NOMO-1 treated with DMSO at 0.1 percent for 48 hours (cell line): ENCODE results near the gene PTGER1.

ENCODE experiments used
- DNase-seq: peaks from one replicate; lab custom pipeline; 2025; ENCODE audit not compliant: unreplicated experiment; lab: John Stamatoyannopoulos, UW

Gene PTGER1

DNA sequence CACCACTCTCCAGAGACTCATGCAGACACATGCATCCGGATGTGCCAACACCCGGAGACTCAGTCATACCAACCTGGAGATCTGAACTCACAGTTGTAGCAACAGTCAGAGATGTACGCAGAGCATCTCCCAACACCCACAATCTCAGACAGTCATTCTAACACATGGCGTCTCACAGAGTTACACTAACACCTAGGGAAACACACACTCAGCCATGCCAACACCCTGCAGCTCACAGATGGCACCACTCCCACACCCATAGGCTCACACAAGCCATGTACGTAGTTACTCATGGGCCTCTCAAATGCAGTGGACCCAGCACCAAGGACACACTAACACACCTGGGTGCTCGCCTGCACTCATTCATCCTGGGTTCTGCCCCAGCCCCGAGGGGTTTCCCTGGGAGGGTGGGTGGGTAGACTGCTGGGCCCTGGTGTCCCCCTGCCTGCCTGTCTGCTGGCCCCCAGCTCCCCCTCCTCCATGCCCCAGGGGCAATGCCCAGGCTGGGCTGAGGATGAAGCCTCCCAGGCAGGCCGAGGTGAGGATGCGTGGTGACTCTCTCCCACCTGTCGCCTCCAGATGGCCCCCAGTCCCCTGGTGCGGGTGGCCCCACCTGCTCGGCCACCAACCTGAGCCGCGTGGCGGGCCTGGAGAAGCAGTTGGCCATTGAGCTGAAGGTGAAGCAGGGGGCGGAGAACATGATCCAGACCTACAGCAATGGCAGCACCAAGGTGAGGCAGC is 32.1 kb downstream of the PTGER1 start:
- no peak for DNase-seq

DNA sequence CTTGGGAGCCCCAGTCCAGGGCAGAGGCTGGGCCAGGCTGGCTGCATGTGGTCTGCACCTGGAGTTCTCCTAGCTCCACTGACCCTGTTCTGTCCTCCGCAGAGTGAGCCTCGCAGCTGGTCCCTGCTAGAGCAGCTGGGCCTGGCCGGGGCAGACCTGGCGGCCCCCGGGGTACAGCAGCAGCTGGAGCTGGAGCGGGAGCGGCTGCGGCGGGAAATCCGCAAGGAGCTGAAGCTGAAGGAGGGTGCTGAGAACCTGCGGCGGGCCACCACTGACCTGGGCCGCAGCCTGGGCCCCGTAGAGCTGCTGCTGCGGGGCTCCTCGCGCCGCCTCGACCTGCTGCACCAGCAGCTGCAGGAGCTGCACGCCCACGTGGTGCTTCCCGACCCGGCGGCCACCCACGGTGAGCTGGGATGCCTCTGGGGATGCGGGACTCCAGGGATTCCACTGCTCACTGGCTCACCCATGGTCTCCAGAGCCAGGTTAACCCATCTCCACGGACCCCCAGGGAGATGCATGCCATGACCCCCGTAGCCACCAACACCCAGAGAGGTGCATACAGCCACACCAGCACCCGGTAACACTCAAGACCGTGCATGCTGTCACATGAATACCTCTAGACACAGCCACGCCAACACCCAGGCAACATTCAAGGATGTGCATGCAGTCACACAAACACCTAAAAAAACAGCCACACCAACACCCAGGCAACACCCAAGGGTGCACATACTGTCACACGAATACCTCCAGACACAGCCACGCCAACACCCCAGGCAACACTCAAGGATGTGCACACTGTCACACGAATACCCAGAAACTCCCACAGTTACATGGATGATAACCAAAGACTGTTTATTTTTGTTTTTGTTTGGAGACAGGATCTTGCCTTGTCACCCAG is 33.9 kb downstream of the PTGER1 start:
- no peak for DNase-seq

DNA sequence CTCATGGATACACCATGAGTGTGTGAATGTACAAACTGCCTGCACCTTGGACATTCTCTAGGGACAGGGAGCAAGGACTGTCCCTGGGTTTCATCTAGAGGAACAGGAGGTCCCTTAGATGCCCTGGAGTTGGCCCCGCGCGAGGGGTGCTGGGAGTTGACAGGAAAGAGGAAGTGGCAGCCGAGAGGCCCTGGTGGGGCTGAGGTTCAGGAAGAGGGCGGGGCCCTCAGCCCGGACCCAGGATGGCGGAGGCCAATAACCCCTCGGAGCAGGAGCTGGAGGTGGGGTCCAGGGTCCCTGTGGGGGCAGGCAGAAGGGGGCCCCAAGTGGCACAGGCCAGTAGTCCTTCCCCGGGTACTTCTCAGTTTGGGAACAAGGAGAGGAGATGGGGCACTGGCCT is 35.1 kb downstream of the PTGER1 start:
- peak; percentile 95 for DNase-seq

DNA sequence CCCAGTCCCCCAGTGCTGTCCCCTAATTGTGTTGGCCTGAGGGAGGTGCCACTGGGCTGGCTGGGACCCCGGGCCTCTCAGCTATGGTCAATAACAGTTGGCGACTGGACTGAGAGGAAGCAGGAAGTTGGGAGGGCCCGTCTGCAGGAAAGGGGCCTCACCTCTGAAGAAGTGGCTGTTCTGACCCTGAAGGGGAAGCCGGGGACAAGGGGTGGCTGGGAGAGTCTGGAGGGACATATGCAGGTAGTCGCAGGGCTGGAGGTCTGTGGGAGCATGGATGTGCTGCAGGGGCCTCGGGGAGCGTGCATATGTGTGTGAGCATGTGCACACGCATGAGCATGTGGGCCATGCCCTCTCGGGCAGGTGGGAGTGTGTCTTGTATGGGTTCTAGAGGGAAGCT is 36.1 kb downstream of the PTGER1 start:
- DNase-seq: peak; percentile 16

DNA sequence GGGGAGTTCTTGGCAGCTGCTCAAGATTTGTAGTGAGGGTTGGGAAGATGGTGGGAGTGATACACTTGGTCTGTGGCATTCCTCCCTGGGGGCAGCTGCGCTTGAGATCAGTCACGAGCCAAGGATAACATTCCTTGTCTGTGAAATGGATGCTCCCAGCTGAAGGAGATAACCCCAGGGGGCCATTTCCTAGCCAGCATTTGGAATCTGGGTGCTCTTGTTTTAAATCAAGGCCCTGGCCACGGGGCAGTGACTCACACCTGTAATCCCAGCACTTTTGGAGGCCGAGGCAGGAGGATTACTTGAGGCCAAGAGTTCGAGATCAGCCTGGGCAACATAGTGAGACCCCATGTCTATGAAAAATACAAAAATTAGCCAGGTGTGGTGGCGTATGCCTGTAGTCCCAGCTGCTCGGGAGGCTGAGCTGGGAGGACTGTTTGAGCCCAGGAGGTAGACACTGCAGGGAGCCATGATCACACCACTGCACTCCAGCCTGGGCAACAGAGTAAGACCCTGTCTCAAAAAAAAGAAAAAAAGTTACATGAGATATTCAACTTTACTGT is 37.5 kb downstream of the PTGER1 start:
- no peak for DNase-seq

DNA sequence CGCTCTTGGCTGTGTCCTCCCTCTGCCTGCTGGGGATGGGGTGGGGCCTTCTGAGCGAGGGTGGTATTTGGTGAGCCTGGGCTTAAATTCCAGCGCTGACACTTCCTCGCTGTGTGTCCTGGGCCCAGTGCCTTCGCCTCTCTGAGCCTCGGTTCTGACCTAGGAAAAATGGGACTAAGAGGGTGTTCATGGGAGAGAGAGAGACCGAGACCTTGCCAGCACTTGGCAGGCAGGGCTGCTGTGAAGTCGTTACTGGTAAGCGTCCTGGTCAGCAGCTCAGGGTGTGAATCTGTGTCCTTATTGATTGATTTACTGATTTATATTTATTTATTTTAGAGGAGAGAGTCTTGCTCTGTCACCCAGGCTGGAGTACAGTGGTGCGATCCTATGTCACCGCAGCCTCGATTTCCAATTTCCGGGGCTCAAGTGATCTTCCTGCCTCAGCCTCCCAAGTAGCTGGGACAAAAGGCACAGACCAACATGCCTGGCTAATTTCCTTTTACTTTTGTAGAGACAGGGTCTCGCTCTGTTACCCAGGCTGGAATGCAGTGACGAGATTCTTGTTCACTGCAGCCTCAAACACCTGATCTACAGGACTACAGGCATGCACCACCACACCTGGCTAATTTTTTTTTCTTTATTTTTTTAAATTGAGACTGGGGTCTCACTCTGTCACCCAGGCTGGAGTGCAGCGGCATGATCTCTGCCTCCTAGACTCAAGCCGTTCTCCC is 39.7 kb downstream of the PTGER1 start:
- DNase-seq: no peak

DNA sequence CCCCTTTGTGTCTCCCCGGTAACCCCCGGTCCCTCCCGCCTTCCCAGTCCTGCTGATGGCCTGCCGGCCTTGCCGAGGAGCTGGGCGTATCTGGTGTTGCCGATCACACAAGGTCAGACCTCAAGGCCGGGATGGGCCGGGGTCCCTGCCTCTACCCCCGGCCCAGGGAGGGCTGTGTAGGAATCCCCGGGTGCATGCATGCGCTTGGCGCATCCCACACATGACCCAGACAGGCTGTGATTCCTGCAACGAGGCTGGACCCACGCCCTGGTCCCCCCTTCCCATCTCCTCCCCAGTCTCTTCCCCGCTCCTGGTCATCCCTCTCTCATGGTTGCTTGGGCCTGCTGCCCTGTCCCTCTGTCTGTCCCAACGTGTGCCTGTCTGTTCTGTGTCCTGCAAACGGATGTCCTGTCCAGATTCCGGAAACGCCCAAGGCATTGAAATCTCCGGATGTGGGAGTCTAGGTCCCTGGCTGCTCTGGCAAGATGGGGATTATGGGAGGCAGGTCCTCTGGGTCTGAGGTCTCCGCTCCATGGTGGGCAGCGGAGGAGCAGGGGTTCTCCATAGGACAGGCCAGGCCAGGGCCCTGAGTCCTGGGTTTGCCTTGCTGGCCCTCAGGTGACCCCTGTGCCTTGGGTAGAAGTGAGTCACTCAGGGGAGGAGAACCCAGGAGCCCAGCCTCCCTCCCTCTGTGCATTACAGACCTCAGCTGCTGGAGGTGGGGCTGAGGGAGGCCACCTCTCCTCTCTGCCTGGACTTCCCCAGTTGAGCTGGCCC is 40.4 kb downstream of the PTGER1 start:
- peak; percentile 60 for DNase-seq

DNA sequence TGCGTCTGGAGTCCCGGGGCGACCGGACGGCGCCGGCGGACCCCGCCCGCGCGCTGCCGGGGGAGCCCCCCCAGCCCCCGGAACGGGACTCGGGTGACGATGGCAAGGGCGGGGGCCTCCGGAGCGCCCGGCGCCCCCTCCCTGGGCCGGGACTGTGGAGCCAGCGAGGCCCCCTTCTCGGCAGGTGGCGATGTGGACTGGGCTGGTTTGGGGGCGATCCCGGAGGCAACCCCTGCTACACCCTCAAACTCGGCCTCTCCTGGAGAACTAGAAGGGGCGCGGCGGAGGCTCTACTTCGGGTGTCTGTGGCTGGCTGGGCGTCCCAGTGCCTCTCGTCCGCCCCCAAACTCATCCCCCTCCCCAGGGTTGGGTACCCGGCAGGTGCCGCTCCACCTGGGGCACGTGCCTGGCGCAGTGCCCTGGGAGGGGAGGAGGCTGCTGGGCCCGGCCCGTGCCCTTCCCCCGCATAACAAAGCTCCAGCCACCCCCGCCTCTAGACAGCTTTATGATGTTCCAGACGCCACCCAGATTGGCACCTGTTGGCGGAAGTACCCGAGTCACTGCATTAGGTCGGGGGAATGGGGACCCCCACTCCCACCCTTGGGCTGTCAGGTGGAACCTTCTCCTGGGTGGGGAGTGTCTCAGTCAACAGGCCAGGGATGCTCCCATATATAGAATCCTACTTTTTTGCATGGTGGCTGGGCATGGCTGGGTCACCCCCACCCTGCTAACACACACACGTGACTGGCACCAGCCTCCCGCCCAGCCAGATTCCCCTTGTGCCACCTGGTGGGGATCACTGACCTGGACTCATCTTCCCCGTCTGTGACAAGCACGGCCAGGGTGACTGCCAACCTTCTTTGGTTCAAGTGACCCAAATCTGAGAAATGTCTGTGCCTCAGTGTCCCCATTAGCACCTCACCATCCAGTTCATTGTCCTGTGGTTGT is 41.3 kb downstream of the PTGER1 start:
- DNase-seq: no peak

DNA sequence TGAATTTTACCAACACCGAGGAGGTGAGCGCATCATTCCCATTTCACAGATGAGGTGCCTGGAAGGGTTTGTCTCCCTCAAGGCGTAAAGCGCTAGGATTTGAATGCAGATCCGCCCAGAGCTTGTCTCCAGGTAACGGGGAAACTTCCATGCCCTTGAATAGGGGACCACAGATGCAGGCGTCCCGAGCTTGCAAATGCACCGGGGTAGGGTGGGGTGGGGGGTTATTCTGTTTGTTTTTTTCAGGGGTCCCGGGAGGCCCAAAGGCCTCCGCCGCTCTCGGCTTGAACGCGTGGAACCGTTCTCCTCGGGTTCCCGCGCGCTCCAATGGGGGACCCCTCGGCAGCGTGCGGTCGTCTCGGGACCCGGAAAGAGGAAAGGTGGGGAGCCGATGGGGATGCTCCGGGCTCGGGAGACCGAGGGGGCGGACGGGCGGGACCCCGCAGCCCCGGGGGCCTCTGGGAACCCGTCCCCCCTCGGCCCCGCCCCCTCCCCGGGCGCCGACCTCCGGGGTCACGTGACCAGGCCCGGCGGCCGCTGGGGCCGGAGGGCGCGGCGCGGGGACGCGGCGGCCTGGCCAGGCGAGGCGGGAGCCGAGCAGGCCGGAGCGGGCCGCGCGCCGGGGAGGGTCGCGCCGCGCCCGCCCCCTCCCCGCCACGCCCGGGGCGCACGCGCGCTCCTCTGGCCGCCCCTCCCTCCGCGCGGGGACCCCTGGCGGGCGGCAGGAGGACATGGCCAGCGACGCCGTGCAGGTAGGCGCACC is 42.2 kb downstream of the PTGER1 start, which contains the start of gene PKN1:
Gene PKN1 (plus strand): TSS at position 516 of the 763 bp plus-strand sequence. CDS start 216 bp downstream, at position 732.
- DNase-seq: no peak

DNA sequence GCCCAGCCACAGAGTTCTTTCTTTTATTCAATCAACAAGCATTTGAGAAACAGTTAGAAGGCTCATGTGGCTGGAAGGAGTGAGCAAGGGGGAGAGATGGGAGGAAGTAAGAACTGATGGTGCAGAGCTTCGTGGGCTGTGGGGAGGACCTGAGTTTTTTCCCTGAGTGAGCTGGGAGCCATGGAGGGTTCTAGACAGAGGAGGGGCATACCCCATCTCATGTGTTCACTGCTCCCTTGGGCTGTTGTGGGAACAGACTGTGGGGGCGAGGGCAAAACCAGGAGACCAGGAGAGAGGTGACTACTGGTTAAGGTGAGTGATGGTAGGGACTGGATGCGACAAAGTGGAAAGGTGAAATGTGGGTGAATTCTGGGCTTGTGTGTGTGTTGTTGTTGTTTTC is 44.4 kb downstream of the PTGER1 start:
- DNase-seq: no peak

DNA sequence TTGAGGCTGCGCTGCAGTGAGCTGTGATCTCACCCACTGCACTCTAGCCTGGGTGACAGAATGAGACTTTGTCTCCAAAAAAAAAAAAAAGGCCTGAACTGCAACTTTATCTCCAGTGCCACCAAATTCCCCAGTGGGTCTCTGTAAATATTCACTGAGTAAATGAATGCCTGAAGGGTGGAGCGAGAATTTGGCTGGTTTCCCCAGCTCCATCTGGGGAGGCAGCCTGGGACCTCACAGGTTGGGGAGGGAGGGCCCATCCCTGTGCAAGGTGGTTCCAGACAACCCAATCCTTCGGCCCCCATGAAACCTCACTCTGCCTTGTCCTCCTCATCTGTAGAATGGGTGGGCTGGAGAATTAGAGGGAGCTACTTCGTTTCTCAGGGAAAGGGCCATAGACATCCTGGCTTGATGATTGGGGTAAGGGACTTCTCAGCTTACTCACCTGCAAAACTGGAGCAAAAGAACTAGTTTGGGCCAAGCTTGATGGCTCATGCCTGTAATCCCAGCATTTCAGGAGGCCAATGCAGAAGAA is 46.2 kb downstream of the PTGER1 start:
- no peak for DNase-seq

DNA sequence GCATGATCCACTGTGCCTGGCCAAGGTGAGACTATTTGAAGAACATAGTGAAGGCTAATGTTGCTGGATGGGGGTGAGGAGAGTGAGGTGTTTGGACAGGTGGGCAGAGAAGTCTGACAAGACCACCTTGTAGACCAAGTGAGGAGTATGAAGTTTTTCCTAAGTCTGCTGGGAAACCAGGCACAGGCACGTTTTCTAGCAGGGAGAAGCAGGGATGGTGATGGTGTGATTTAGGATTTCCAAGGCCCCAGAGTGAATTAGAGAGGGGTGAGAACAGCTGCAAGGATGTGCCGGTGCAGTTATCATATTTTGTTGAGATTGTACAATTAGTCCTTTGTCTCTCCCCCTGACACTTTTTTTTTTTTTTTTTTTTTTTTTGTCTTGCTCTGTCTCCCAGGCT is 47.7 kb downstream of the PTGER1 start:
- DNase-seq: no peak

DNA sequence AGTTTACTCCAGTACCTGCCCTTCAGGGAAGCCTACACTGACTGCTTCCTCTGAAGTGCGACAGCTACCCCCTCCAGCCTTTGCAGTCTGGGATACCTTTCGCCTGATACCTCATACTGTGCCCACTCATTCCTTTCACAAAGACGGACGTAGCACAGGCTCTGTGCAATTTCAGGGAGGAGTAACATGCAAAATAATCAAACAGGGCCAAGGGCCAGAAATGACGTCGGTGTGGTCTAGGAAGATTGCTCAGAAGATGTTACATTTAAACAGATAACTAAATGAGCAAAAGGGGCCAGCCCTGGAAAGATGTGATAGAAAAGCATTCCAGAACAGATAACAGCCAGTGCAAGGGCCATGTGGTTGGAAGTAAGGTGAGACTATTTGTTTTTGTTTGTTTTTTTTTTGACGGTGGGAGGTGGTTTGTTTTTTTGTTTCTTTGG is 49.4 kb downstream of the PTGER1 start:
- DNase-seq: no peak
